Right forelimb (tissue), 1 donor: ENCODE data around the gene UBE2N.
A peak's percentile ranks its signal among the peaks of the same experiment; 100 is the strongest.

Experiments
- DNase-seq: peaks from one replicate; pipeline ENCODE4 v3.0.0-alpha.2; 2018

The UBE2N gene, protein sequence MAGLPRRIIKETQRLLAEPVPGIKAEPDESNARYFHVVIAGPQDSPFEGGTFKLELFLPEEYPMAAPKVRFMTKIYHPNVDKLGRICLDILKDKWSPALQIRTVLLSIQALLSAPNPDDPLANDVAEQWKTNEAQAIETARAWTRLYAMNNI

DNA sequence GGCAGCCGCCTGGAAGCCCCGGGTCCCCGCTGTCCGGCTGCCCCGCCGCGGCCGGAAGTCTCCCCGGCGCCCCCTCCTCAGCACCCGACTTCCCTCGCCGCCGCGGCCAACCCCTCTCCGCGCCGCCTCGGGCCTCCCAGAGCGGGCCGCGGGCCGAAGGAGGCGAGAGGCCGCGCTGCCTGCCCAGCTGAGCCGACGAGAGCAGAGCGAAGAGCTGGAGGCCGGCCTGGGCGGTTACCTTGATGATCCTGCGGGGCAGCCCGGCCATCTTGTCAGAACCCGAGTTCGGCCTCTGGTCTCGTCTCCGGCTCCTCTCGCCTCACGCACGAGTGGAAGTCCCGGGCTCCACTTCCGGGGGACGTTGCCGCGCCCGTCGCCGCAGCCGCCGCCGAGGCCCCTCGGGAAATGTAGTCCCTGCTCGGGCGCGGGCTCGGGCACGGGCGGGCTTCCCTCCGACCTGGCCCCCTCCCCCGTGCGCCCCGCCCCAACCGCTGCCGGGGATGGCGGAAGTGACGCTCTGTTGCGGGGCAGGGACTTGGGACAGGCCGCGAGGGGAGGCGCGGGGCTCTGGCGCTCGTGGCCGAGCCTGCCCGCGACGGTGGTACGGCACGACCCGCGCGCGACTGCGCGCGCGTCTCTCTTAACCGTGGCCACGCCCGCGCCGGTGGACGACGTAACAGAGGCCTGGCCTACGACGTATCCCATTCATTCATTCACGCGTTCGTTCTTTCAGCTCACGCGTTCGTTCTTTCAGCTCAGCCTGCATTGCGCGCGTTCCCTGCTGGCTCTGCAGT lies at the start of gene UBE2N:
Gene UBE2N, minus strand, starts transcription at position 331 of the 794 bp plus-strand sequence. Its CDS starts 63 bp downstream, at position 268.
- peak; percentile 98 for DNase-seq

GRCh38 chr12:93484315-93484981 lies 42.7 kb upstream of the UBE2N start:
- no peak for DNase-seq

- DNase-seq = no peak
Measured at GRCh38 chr12:93483151-93483807, 41.5 kb upstream of the UBE2N start.

DNA sequence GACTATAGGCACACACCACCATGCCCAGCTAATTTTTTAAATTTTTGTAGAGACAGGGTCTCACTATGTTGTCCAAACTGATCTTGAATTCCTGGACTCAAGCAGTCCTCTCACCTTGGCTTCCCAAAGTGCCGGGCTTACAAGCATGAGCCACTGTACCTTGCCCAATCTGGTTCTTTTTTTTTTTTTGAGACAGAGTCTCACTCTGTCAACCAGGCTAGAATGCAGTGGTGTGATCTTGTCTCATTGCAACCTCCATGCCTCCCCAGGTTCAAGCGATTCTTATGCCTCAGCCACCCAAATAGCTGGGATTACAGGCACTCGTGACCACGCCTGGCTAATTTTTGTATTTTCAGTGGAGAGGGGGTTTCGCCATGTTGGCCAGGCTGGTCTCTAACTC lies 41.0 kb upstream of the UBE2N start:
- DNase-seq = no peak

GRCh38 chr12:93476555-93476954 lies 34.8 kb upstream of the UBE2N start:
- no peak for DNase-seq

DNA sequence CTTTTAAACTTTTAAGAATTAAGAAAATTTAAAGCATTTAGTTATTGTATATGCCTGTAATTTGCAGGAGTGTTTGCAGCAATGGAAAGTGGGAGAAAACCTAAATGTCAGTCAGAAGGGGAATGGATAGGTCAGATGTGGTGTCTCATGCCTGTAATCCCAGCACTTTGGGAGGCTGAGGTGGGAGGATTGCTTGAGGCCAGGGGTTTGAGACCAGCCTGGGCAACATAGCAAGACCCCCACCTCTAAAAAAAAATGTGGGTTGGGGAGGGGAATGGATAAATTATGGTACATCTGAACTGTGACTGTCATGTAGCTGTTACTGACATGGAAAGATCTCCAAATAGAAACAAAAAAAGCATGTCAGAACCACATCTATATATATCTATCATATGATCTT lies 27.6 kb upstream of the UBE2N start:
- no peak for DNase-seq

- DNase-seq = no peak
Measured at GRCh38 chr12:93468008-93468371, 26.2 kb upstream of the UBE2N start.

GRCh38 chr12:93467351-93468007 lies 25.7 kb upstream of the UBE2N start, which contains the start of gene MRPL42:
MRPL42 (plus strand) TSS chr12:93467514; CDS start chr12:93469286, 1,772 bp downstream.
- DNase-seq = peak; percentile 95

GRCh38 chr12:93466625-93467350 lies 25.0 kb upstream of the UBE2N start:
- no peak for DNase-seq

DNA sequence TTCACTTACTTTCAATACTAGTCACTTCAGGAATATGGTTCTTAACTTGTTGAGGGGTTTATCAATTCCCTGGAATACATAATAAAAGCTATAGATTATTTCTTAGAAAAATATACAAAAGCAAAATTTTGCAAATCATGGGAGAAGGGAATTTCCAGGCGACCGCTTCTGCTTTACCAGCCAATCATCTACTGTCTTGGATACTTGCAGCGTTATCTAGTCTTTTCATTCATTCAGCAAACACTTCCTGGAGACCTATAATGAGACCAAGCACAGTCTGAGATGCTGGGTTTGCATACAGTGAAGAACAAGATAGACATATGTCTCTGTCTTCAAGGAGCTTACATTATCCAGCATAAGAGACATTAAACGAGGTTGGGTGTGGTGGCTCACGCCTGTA lies 24.1 kb upstream of the UBE2N start:
- DNase-seq = no peak

- no peak for DNase-seq
Measured at GRCh38 chr12:93461503-93461902, 19.8 kb upstream of the UBE2N start.

DNA sequence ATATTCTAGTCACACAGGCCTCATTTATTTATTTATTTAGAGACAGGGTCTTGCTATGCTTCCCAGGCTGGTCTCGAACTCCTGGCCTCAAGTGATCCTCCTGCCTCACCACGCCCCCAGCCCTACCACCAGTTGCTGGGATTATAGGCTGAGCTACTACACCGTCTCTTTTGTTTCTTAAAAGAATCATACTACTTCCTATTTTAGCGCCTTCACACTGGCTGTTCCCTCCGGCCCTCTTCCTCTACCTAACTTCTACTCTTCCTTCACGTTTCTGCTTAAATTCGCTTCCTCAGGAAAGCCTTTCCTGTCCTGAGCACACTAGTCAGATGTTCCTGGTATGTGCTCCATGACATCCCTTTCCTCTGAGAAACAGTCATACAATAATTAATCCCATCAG lies 19.2 kb upstream of the UBE2N start:
- no peak for DNase-seq

- DNase-seq = no peak
Measured at GRCh38 chr12:93460003-93460402, 18.3 kb upstream of the UBE2N start.

GRCh38 chr12:93459097-93459496 lies 17.4 kb upstream of the UBE2N start:
- DNase-seq = no peak

DNA sequence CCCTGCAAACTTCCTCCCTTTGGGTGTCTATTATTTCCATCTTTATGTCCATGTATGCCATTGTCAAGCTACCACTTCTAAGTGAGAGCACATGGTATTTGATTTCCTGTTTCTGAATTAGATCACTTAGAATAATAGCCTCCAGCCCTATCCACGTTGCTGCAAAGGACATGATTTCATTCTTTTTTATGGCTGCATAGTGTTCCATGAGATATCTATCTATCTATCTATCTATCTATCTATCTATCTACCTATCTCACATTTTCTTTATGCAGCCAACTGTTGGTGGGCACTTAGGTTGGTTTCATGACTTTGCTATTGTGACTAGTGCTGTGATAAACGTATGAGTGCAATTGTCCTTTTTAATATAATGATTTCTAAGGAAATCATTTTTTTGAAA lies 14.3 kb upstream of the UBE2N start:
- no peak for DNase-seq

DNA sequence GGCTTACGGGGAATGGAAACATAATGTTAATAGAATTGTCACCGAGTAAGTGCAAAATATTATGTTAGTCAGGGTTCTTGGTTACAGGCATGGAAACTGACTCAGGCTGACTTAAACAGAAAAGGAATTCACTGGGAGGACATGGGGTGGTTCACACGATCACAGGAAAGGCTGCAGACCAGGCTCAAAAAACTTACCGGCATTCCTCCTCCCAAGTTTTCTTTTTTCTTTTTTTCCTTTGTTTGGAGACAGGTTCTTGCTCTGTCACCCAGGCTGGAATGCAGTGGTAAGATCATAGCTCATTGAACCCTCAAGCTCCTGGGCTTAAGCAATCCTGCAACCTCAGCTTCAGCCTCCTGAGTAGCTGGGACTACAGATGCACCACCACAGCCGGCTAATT lies 11.9 kb upstream of the UBE2N start:
- no peak for DNase-seq

DNA sequence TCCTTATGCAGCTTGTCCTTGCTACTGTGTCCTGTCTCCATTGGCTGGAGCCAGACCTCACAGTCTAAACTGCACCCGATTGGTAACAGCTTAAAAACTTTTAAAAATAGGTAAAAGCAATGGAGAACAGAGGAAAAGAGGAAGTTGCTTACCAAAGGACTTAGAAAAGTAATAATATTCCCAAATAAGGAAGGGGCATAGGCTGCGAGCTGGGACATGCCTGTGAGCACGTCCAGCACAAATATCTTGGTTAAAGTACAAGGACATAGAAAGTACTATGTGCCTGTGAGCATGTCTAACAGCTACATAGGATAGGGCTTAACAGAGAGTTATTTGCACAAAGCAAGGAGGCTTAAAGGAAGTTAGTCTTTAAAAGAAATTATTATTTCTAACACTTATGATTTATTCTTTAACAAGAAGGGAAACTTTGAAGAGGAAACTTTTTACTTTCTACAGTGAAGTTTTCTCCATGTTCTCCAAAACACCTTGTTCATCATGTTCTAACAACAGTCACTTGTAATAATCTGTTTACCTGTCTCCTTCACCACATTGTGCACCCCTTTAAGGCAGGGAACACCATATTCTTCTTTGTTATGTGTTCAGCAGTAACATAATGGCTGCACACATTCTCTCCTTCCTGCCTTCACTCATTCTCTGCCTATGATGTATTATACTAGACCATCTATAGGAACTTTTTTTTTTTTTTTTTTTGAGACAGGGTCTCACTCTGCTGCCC lies 9.8 kb upstream of the UBE2N start:
- DNase-seq = no peak

DNA sequence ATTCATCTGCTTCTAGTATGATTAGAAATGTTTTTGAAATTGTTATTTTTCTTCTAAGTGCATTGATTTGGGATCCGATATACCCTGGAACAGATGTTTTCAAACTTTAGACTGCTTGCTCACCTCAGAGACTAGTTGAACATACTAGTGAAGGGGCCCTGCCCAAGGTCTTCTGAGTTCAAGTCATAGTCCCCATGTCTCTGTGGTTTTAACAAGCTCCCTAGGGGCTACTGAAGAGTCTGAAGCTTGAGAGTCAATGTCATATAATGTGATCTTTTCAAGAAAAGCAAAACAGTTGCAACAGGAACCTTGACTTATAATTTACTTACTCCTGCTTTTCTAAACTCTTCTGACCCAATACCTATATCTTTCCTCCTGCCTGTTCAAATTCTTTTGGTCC lies 7.5 kb upstream of the UBE2N start:
- no peak for DNase-seq

DNA sequence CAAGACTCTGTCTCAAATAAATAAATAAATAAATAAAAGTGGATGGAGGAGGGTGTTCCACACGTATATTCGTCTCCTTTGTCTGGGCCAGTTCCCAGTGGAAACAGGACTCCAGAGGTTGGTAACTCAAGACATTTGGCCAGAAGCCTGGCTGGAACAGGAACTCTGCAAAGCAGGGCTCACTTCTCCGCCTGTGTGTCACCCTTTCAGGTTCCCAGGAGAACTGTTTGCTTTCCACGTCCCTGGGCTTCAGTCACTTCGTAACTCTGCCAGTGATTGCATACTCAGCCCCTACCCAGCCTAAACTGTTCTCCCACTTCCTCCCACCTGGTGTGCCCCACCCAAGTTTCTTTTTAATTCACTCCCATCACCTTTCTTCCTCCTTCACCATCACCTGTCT lies 7.0 kb upstream of the UBE2N start:
- no peak for DNase-seq

DNA sequence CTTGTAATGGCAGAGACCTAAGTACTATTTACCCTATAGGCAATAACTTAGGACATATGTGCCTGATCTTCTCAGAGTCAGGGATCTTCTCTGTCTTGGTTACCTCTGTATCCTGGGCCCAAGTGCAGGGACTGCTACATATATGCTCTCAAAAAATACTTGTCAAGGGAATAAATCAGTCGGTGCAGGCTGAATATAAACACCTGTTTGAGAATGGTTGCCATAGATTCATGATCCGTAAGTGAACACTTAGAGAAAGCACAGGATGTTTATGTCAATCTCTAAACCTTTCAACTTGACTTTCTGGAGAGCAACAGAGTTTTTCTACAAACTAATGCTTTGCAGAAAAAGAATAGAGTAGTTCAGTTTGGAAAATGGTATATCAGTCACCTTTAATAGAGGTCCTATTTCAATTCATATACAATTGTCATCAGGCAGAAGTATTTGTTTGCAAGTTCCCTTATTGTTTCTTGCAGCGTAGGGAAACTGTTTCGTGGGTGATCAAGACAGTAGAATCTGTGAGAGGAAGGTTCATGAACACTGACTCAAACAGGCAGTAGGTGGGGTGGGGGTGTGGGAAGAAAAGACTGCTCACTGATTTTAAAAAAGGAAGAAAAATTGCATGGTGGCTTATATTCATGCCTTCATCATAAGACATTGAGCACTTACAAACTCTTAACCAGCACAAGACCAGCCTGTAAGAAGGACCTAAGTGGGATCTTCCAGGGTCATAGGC lies 6.0 kb upstream of the UBE2N start:
- no peak for DNase-seq

- no peak for DNase-seq
Measured at GRCh38 chr12:93443576-93443975, 1.8 kb upstream of the UBE2N start.
